ENCODE results near the gene WNT3A.

- TF ChIP-seq CTCF (conservative IDR thresholded peaks at IDR 0.05) (no peak), ZFX (IDR thresholded peaks at IDR 0.05) (no peak)
Measured at GRCh38 chr1:228022571-228023293, 15.9 kb downstream of the WNT3A start.

Data from C4-2B (cell line).